ENCODE data around the gene MRPS35. TPM values are rescaled to one million over a fixed set of nuclear protein-coding genes. Genes with fewer than 3 reads are reported as not detected.

Gene MRPS35
- total RNA-seq, 1 experiment from 2014 or later = 43.5 TPM

DNA sequence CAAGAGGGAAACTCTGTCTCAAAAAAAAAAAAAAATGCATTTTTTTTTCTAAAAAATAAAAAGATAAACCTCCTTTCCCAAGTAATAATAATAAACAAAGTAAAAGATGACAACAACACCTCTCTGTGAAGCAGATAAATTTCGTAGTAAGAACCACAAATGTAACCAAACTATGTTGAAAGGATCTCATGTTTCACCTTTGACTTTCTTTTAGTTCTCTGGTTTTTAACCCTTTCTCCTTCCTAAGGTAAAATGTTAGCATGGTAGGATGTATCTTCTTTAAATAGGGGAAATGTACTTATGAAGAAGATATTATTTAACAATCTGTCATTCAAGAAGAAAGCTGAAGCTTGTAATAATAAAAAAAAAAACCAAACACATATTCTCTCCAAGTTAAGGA is 67.6 kb downstream of the MRPS35 start:
- TF ChIP-seq ELF4 (CRISPR knock-in tag; IDR thresholded peaks at IDR 0.05; ENCODE audit: low read depth) (no peak), ZNF263 (CRISPR knock-in tag; IDR thresholded peaks at IDR 0.05; ENCODE audit: low read depth) (no peak), NFATC4 (CRISPR knock-in tag; IDR thresholded peaks at IDR 0.05) (no peak), JUN (CRISPR knock-in tag; IDR thresholded peaks at IDR 0.05) (no peak), NFE2L1 (CRISPR knock-in tag; IDR thresholded peaks at IDR 0.05) (no peak), JAZF1 (CRISPR knock-in tag; IDR thresholded peaks at IDR 0.05) (no peak), CBFB (CRISPR knock-in tag; IDR thresholded peaks at IDR 0.05; ENCODE audit: low read depth) (no peak), MXD4 (CRISPR knock-in tag; IDR thresholded peaks at IDR 0.05; ENCODE audit: borderline replicate concordance) (no peak), NR1H2 (CRISPR knock-in tag; IDR thresholded peaks at IDR 0.05) (no peak), ZNF396 (CRISPR knock-in tag; IDR thresholded peaks at IDR 0.05; ENCODE audit: borderline replicate concordance) (no peak)
- TF ChIP-seq, protein P1, sequence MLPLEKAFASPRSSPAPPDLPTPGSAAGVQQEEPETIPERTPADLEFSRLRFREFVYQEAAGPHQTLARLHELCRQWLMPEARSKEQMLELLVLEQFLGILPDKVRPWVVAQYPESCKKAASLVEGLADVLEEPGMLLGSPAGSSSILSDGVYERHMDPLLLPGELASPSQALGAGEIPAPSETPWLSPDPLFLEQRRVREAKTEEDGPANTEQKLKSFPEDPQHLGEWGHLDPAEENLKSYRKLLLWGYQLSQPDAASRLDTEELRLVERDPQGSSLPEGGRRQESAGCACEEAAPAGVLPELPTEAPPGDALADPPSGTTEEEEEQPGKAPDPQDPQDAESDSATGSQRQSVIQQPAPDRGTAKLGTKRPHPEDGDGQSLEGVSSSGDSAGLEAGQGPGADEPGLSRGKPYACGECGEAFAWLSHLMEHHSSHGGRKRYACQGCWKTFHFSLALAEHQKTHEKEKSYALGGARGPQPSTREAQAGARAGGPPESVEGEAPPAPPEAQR (CRISPR knock-in tag; IDR thresholded peaks at IDR 0.05) = no peak
- TF ChIP-seq, protein P2, sequence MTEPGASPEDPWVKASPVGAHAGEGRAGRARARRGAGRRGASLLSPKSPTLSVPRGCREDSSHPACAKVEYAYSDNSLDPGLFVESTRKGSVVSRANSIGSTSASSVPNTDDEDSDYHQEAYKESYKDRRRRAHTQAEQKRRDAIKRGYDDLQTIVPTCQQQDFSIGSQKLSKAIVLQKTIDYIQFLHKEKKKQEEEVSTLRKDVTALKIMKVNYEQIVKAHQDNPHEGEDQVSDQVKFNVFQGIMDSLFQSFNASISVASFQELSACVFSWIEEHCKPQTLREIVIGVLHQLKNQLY (CRISPR knock-in tag; IDR thresholded peaks at IDR 0.05) = no peak
- TF ChIP-seq, protein P3, sequence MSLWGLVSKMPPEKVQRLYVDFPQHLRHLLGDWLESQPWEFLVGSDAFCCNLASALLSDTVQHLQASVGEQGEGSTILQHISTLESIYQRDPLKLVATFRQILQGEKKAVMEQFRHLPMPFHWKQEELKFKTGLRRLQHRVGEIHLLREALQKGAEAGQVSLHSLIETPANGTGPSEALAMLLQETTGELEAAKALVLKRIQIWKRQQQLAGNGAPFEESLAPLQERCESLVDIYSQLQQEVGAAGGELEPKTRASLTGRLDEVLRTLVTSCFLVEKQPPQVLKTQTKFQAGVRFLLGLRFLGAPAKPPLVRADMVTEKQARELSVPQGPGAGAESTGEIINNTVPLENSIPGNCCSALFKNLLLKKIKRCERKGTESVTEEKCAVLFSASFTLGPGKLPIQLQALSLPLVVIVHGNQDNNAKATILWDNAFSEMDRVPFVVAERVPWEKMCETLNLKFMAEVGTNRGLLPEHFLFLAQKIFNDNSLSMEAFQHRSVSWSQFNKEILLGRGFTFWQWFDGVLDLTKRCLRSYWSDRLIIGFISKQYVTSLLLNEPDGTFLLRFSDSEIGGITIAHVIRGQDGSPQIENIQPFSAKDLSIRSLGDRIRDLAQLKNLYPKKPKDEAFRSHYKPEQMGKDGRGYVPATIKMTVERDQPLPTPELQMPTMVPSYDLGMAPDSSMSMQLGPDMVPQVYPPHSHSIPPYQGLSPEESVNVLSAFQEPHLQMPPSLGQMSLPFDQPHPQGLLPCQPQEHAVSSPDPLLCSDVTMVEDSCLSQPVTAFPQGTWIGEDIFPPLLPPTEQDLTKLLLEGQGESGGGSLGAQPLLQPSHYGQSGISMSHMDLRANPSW (CRISPR knock-in tag; conservative IDR thresholded peaks at IDR 0.05; ENCODE audit: low read depth) = no peak
- ChIA-PET CTCF (no interaction called here), POLR2A (no interaction called here)
- H3K4me3 Mint-ChIP-seq = peak overlapping the region; percentile 76; the same call in 1 of the 2 replicates
- no peaks in the 10 kb centered on the region for H3K9me3 Mint-ChIP-seq
- ATAC-seq (no peak), DNase-seq (ENCODE audit: low spot score) (no peak)
- H3K27me3 Mint-ChIP-seq (ENCODE audit: low read depth) = no peaks in the 10 kb centered on the region; the same call in 1 of the 2 replicates
- H3K36me3 Mint-ChIP-seq = peaks cover 10% of the 10 kb centered on the region
- H3K4me1 Mint-ChIP-seq = peaks cover 34% of the 10 kb centered on the region
- no peak overlapping the region for H3K27ac Mint-ChIP-seq

DNA sequence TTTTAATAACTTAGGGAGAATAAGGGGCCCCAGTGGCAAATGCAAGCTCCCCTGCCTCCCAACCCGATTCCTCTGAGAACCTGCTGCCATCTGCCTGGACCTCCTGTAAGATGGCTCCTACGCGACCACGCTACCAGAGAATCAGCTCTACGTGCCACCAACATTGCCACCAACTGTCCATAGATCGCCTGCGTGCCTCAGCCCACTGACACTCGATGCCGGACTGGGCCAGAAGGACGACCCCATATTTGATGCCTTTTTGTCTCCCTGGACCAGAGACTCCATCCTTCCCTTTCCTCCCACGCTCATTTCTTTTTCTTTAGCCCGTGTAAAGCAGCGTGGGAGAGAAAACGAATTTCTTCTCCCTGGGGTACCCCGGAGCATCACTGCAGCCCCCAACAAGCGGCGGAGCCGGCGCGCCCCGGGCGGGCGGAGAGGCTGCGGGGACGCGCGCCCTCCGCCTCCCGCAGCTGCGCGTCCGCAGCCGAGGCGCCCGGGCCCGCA is 68.8 kb downstream of the MRPS35 start:
- ATAC-seq (no peak), DNase-seq (ENCODE audit: low spot score) (peak; percentile 14)
- Mint-ChIP-seq H3K4me3 (peak overlapping the region; percentile 76), H3K4me1 (peaks cover 36% of the 10 kb centered on the region), H3K27ac (peak overlapping the region; percentile 80), H3K36me3 (peaks cover 12% of the 10 kb centered on the region), H3K9me3 (no peaks in the 10 kb centered on the region), H3K27me3 (ENCODE audit: low read depth) (no peaks in the 10 kb centered on the region; the same call in 1 of the 2 replicates)
- POLR2A ChIA-PET = interaction anchor here (0.5 to 1.1 kb wide), 2 partner anchors 16 to 126 kb away, joined by 3 read pairs; no protein-coding TSS in a partner anchor
- CTCF ChIA-PET = interaction anchor here (1.3 to 1.5 kb wide), 3 partner anchors 9 to 161 kb away, joined by 3 to 5 read pairs (median 4); no protein-coding TSS in a partner anchor
- TF ChIP-seq, protein P3 (CRISPR knock-in tag; conservative IDR thresholded peaks at IDR 0.05; ENCODE audit: low read depth) = no peak
- TF ChIP-seq ZBTB21 (CRISPR knock-in tag; IDR thresholded peaks at IDR 0.05; ENCODE audit: borderline replicate concordance) = no peak
- TF ChIP-seq, protein P4, sequence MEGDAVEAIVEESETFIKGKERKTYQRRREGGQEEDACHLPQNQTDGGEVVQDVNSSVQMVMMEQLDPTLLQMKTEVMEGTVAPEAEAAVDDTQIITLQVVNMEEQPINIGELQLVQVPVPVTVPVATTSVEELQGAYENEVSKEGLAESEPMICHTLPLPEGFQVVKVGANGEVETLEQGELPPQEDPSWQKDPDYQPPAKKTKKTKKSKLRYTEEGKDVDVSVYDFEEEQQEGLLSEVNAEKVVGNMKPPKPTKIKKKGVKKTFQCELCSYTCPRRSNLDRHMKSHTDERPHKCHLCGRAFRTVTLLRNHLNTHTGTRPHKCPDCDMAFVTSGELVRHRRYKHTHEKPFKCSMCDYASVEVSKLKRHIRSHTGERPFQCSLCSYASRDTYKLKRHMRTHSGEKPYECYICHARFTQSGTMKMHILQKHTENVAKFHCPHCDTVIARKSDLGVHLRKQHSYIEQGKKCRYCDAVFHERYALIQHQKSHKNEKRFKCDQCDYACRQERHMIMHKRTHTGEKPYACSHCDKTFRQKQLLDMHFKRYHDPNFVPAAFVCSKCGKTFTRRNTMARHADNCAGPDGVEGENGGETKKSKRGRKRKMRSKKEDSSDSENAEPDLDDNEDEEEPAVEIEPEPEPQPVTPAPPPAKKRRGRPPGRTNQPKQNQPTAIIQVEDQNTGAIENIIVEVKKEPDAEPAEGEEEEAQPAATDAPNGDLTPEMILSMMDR (IDR thresholded peaks at IDR 0.05) = no peak
- TF ChIP-seq IRF2 (CRISPR knock-in tag; IDR thresholded peaks at IDR 0.05; ENCODE audit: borderline replicate concordance, low read depth) = no peak
- TF ChIP-seq FOXP1 (CRISPR knock-in tag; IDR thresholded peaks at IDR 0.05; ENCODE audit: borderline replicate concordance) = no peak
- TF ChIP-seq JAZF1 (CRISPR knock-in tag; IDR thresholded peaks at IDR 0.05) = no peak
- TF ChIP-seq NFYB (CRISPR knock-in tag; conservative IDR thresholded peaks at IDR 0.05; ENCODE audit: low read depth) = no peak
- TF ChIP-seq, protein P5, sequence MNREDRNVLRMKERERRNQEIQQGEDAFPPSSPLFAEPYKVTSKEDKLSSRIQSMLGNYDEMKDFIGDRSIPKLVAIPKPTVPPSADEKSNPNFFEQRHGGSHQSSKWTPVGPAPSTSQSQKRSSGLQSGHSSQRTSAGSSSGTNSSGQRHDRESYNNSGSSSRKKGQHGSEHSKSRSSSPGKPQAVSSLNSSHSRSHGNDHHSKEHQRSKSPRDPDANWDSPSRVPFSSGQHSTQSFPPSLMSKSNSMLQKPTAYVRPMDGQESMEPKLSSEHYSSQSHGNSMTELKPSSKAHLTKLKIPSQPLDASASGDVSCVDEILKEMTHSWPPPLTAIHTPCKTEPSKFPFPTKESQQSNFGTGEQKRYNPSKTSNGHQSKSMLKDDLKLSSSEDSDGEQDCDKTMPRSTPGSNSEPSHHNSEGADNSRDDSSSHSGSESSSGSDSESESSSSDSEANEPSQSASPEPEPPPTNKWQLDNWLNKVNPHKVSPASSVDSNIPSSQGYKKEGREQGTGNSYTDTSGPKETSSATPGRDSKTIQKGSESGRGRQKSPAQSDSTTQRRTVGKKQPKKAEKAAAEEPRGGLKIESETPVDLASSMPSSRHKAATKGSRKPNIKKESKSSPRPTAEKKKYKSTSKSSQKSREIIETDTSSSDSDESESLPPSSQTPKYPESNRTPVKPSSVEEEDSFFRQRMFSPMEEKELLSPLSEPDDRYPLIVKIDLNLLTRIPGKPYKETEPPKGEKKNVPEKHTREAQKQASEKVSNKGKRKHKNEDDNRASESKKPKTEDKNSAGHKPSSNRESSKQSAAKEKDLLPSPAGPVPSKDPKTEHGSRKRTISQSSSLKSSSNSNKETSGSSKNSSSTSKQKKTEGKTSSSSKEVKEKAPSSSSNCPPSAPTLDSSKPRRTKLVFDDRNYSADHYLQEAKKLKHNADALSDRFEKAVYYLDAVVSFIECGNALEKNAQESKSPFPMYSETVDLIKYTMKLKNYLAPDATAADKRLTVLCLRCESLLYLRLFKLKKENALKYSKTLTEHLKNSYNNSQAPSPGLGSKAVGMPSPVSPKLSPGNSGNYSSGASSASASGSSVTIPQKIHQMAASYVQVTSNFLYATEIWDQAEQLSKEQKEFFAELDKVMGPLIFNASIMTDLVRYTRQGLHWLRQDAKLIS (CRISPR knock-in tag; IDR thresholded peaks at IDR 0.05; ENCODE audit: borderline replicate concordance) = no peak
- TF ChIP-seq ESRRA (CRISPR knock-in tag; IDR thresholded peaks at IDR 0.05; ENCODE audit: borderline replicate concordance) = no peak
- TF ChIP-seq, protein P6, sequence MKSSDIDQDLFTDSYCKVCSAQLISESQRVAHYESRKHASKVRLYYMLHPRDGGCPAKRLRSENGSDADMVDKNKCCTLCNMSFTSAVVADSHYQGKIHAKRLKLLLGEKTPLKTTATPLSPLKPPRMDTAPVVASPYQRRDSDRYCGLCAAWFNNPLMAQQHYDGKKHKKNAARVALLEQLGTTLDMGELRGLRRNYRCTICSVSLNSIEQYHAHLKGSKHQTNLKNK (CRISPR knock-in tag; IDR thresholded peaks at IDR 0.05) = no peak

Data from WTC11 (cell line).